Dendritic cell treated with granulocyte-macrophage colony-stimulating factor and Interleukin-4, amounts not matched to agents 40 ng/mL and 50 ng/mL, for 4 days (primary cell): ENCODE measurements around the gene PPP3CA.
"Not testable (repeated sequence)": the region's sequence is repeated elsewhere in the genome, so short reads cannot be mapped to it uniquely, and the experiment has no call there.

Experiments
- H3K27ac Mint-ChIP-seq: one replicate; pipeline ENCODE4 v1.8.0; 2022; ENCODE audit warnings: mild to moderate bottlenecking, mixed read lengths
- H3K27me3 Mint-ChIP-seq: one replicate; pipeline ENCODE4 v1.8.0; 2022; ENCODE audit warnings: mild to moderate bottlenecking, mixed read lengths
- H3K36me3 Mint-ChIP-seq: one replicate; pipeline ENCODE4 v1.8.0; 2022; ENCODE audit warnings: low read depth, mixed read lengths
- H3K4me1 Mint-ChIP-seq: one replicate; pipeline ENCODE4 v1.8.0; 2022; ENCODE audit warnings: low read depth, mixed read lengths
- H3K4me3 Mint-ChIP-seq: one replicate; pipeline ENCODE4 v1.8.0; 2022; ENCODE audit warnings: mild to moderate bottlenecking, moderate library complexity, mixed read lengths
- H3K9me3 Mint-ChIP-seq: one replicate; pipeline ENCODE4 v1.8.0; 2022; ENCODE audit warnings: mixed read lengths
- intact Hi-C: fragments of 100-400 bp; cut with micrococcal nuclease; formaldehyde crosslinking; loops from one replicate; pipeline ENCODE4 v1.15.0; 2022

PPP3CA gene

GRCh38 chr4:101005659-101006058 is 341.7 kb downstream of the PPP3CA start:
- Mint-ChIP-seq H3K4me3 (no peak overlapping the region), H3K27ac (no peak overlapping the region), H3K4me1 (peaks cover 3% of the 10 kb centered on the region), H3K9me3 (peaks cover 6% of the 10 kb centered on the region), H3K36me3 (no peaks in the 10 kb centered on the region), H3K27me3 (no peaks in the 10 kb centered on the region)
- intact Hi-C loops, result no loop called here

GRCh38 chr4:101000496-101000895 is 346.8 kb downstream of the PPP3CA start:
- H3K9me3 Mint-ChIP-seq, result peaks cover 6% of the 10 kb centered on the region
- no peak overlapping the region for H3K27ac Mint-ChIP-seq
- intact Hi-C loops, result no loop called here
- H3K4me3 Mint-ChIP-seq, result no peak overlapping the region
- no peaks in the 10 kb centered on the region for H3K4me1 Mint-ChIP-seq
- H3K36me3 Mint-ChIP-seq, result no peaks in the 10 kb centered on the region
- H3K27me3 Mint-ChIP-seq, result no peaks in the 10 kb centered on the region

GRCh38 chr4:100995671-100996070 is 351.7 kb downstream of the PPP3CA start:
- Mint-ChIP-seq H3K4me1 (no peaks in the 10 kb centered on the region), H3K36me3 (no peaks in the 10 kb centered on the region), H3K4me3 (no peak overlapping the region), H3K9me3 (no peaks in the 10 kb centered on the region), H3K27me3 (no peaks in the 10 kb centered on the region), H3K27ac (no peak overlapping the region)
- intact Hi-C loops, result no loop called here

GRCh38 chr4:100995002-100995401 is 352.3 kb downstream of the PPP3CA start:
- H3K9me3 Mint-ChIP-seq, H3K36me3 Mint-ChIP-seq, H3K4me1 Mint-ChIP-seq, H3K27ac Mint-ChIP-seq, intact Hi-C loops, H3K4me3 Mint-ChIP-seq, H3K27me3 Mint-ChIP-seq: not testable (repeated sequence)

GRCh38 chr4:100991332-100992069 is 355.8 kb downstream of the PPP3CA start:
- H3K27ac Mint-ChIP-seq, H3K27me3 Mint-ChIP-seq, H3K4me3 Mint-ChIP-seq, H3K36me3 Mint-ChIP-seq, H3K9me3 Mint-ChIP-seq, H3K4me1 Mint-ChIP-seq, intact Hi-C loops: not testable (repeated sequence)

GRCh38 chr4:100989401-100989800 is 357.9 kb downstream of the PPP3CA start:
- Mint-ChIP-seq H3K27me3 (no peaks in the 10 kb centered on the region), H3K36me3 (no peaks in the 10 kb centered on the region), H3K4me3 (no peak overlapping the region), H3K27ac (no peak overlapping the region), H3K9me3 (no peaks in the 10 kb centered on the region), H3K4me1 (no peaks in the 10 kb centered on the region)
- intact Hi-C loops, result no loop called here

GRCh38 chr4:100988876-100989275 is 358.4 kb downstream of the PPP3CA start:
- H3K27me3 Mint-ChIP-seq, result no peaks in the 10 kb centered on the region
- H3K4me1 Mint-ChIP-seq, result no peaks in the 10 kb centered on the region
- intact Hi-C loops, result no loop called here
- H3K27ac Mint-ChIP-seq, result no peak overlapping the region
- H3K9me3 Mint-ChIP-seq, result no peaks in the 10 kb centered on the region
- H3K4me3 Mint-ChIP-seq, result no peak overlapping the region
- H3K36me3 Mint-ChIP-seq, result no peaks in the 10 kb centered on the region

GRCh38 chr4:100986360-100986868 is 360.9 kb downstream of the PPP3CA start:
- no peaks in the 10 kb centered on the region for H3K9me3 Mint-ChIP-seq
- intact Hi-C loops, result no loop called here
- H3K27me3 Mint-ChIP-seq, result no peaks in the 10 kb centered on the region
- peaks cover 5% of the 10 kb centered on the region for H3K4me1 Mint-ChIP-seq
- H3K27ac Mint-ChIP-seq, result no peak overlapping the region
- no peaks in the 10 kb centered on the region for H3K36me3 Mint-ChIP-seq
- no peak overlapping the region for H3K4me3 Mint-ChIP-seq

GRCh38 chr4:100985576-100985975 is 361.8 kb downstream of the PPP3CA start:
- no peak overlapping the region for H3K27ac Mint-ChIP-seq
- no peak overlapping the region for H3K4me3 Mint-ChIP-seq
- intact Hi-C loops, result no loop called here
- no peaks in the 10 kb centered on the region for H3K36me3 Mint-ChIP-seq
- H3K27me3 Mint-ChIP-seq, result no peaks in the 10 kb centered on the region
- H3K4me1 Mint-ChIP-seq, result peaks cover 9% of the 10 kb centered on the region
- no peaks in the 10 kb centered on the region for H3K9me3 Mint-ChIP-seq

- intact Hi-C loops, result no loop called here
- no peaks in the 10 kb centered on the region for H3K9me3 Mint-ChIP-seq
- H3K4me3 Mint-ChIP-seq, result no peak overlapping the region
- H3K27me3 Mint-ChIP-seq, result no peaks in the 10 kb centered on the region
- H3K27ac Mint-ChIP-seq, result no peak overlapping the region
- H3K4me1 Mint-ChIP-seq, result peaks cover 9% of the 10 kb centered on the region
- no peaks in the 10 kb centered on the region for H3K36me3 Mint-ChIP-seq
Observed at GRCh38 chr4:100984901-100985300, 362.4 kb downstream of the PPP3CA start.

GRCh38 chr4:100983426-100983825 is 363.9 kb downstream of the PPP3CA start:
- Mint-ChIP-seq H3K9me3 (no peaks in the 10 kb centered on the region), H3K36me3 (no peaks in the 10 kb centered on the region), H3K27ac (no peak overlapping the region), H3K27me3 (no peaks in the 10 kb centered on the region), H3K4me1 (peaks cover 9% of the 10 kb centered on the region), H3K4me3 (no peak overlapping the region)
- intact Hi-C loops, result no loop called here

- intact Hi-C loops, result no loop called here
- Mint-ChIP-seq H3K27ac (no peak overlapping the region), H3K9me3 (no peaks in the 10 kb centered on the region), H3K4me3 (no peak overlapping the region), H3K36me3 (no peaks in the 10 kb centered on the region), H3K27me3 (no peaks in the 10 kb centered on the region), H3K4me1 (peaks cover 9% of the 10 kb centered on the region)
Observed at GRCh38 chr4:100982345-100982744, 365.0 kb downstream of the PPP3CA start.

- Mint-ChIP-seq H3K4me1 (peaks cover 9% of the 10 kb centered on the region), H3K4me3 (no peak overlapping the region), H3K36me3 (no peaks in the 10 kb centered on the region), H3K9me3 (no peaks in the 10 kb centered on the region), H3K27me3 (no peaks in the 10 kb centered on the region), H3K27ac (peak overlapping the region; percentile 32)
- intact Hi-C loops, result no loop called here
Observed at GRCh38 chr4:100981447-100982204, 365.7 kb downstream of the PPP3CA start.

GRCh38 chr4:100979736-100980135 is 367.6 kb downstream of the PPP3CA start:
- no peaks in the 10 kb centered on the region for H3K9me3 Mint-ChIP-seq
- intact Hi-C loops, result no loop called here
- no peak overlapping the region for H3K4me3 Mint-ChIP-seq
- H3K36me3 Mint-ChIP-seq, result no peaks in the 10 kb centered on the region
- peaks cover 9% of the 10 kb centered on the region for H3K4me1 Mint-ChIP-seq
- H3K27ac Mint-ChIP-seq, result no peak overlapping the region
- no peaks in the 10 kb centered on the region for H3K27me3 Mint-ChIP-seq
